Measurements from ENCODE around the gene SLC17A9.

Gene SLC17A9

GRCh38 chr20:62952373-62952967 is at the start of gene SLC17A9:
SLC17A9 (plus strand) TSS chr20:62952709; CDS start chr20:62952831, 122 bp downstream.
- DNase-seq = peak; percentile 85

- no peak for DNase-seq
These were observed 49.4 kb upstream of the SLC17A9 start for GRCh38 chr20:62902926-62903615.

DNA sequence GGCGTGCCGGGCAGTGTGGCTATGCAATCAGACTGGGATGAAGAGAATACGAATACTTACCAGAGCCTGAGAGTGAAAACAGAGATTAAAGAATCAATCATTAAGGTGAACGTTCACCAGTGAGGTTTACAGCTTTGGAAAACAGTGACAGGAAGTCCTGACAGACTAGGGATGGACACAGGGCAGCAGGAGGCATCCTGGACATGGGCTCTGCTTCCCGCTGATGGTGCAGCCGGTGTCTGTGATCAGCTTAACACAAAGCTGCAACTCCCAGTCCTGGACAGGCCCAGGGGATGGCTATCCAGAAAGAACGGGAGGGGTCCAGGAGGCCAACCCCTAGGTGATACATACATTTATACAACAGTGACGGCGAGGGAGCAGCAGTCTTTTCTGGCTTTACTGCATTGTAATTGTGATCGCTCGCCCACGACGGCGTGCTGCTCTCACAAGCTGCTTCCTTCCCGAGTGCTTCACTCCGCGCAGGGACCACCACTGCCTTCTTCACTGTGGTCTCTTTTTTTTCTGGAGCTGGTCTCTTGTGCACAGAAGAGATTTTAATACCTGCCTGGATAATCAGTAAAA is 46.9 kb upstream of the SLC17A9 start:
- no peak for DNase-seq

DNA sequence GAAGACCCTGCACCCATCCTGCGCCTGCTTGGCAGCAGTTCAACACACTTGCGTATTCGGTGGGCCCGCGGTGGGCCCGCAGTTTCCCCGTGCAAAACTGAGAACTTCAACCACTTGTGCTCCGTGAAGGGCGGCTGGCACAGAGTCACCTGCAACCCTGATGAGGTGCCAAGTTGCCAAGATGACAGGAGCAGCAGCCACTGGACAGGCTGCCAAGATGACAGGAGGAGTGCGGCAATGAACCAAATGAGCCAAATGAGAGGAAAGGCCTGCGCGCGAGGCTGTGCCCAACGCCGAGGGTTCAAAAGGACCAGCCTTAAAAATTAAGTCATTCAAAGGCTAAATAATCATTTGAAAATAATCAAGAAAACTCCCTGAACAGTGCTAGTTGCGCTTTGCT is 46.3 kb upstream of the SLC17A9 start:
- DNase-seq = no peak

- no peak for DNase-seq
These were observed 45.7 kb upstream of the SLC17A9 start for GRCh38 chr20:62906647-62907375.

DNA sequence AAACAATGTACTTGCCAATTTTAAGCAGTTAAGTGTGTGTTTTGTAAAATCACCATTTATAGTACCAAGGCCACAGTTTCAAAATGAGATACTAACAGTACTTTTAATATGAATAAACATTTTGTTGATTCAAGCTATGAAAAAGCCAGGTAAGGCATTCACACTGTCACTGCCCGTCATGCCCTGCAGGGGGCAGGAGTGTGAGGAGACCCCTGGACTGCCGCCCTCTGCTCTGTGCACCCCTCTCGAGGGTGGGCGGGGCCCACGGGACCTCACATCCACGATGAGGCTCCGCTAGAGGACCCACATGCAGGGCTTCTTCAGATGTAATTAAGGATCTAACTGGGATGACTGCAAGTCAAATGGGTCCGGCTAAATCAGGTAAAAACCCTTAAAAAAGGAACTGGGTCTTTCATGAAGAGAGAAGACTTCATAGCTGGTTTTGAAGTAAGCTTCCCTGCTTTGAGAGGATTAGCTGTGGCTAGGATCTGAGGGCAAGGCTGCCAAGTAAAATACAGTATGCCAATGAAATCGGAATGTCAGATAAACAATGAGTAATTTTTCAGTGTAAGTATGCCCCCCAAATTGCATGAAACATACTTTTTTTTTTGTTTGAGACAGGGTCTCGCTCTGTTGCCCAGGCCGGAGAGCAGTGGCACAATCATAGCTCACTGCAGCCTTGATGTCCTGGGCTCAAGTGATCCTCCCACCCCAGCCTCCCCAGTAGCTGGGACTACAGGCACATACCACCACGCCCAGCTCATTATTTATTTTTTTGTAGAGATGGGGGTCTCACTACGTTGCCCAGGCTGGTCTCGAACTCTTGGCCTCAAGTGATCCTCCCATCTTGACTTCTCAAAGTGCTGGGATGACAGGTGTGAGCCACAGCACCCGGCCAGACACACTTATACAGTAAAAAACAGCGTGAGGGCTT is 44.9 kb upstream of the SLC17A9 start:
- peak; percentile 65 for DNase-seq

GRCh38 chr20:62908971-62909791 is 43.3 kb upstream of the SLC17A9 start:
- no peak for DNase-seq

DNA sequence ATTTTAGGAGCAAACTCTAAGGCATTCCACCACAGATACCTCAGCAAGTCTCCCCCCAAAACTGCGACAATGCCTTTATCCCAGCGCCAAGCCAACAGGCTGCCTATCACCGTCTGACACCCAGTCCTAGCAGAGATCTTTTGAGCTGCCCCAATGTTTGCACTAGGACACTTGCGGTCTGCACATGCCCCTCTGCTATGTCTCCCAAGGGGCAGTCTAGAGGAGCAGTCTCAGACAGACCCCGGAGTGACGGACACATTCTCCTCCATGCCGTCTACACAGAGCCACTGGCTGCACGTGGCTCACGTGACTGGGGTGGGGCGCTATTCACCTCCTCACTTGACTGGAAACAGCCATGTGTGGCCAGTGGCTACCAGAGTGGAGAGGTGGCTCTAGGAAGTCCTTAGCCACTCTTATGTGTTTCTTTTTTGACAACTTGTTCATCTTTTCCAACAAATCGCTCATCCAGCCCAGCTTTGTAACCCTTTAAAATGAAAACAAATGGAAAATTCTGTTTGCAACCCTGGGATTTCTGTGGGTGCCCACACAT is 42.2 kb upstream of the SLC17A9 start:
- no peak for DNase-seq

- DNase-seq = no peak
These were observed 41.6 kb upstream of the SLC17A9 start for GRCh38 chr20:62910777-62911497.

DNA sequence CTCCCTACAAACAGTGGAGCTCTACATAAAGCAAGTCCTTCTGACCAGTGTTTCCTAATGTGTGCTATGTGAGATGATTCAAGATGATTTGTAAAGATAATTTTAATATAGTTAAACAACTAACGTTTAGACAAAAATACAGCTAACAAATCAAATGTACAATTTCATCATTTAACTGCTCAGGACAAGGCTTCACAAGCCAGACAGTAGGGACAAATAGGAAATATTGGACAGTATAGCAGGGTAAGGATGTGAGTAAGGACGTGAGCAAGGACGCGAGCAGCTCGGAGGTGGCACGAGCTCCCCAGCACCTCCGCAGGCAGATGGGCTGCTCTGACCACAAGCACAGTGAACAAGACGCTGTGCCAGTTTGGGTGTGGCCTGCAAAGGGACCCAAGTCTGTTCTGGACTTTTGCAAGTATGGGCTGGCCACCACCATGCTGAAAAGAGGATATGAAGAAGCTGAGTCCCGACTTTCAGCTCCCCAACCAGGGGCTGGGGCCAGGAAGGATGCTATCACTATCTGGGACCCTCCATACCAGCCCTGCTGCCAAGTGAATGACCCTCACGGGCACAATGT is 40.7 kb upstream of the SLC17A9 start:
- DNase-seq = no peak

GRCh38 chr20:62913043-62913630 is 39.4 kb upstream of the SLC17A9 start:
- no peak for DNase-seq

DNA sequence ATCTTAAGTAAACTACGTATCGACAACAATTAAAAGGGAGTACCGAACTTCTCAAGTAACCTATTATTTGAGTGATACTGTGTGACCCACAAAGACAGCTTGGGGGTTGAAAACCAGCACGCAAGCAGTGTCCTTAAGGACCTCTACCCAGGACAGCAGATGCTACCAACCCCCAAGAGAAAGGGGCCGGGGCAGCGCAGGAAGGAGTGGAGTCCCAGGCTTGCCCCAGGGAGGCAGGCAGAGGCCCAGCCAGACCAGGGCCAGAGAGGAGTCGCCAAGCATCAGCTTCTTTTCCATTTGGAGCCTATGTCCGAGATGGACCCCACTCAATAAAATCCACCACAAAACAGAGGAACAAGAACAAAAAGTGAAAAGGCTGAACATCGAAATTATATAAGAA is 38.1 kb upstream of the SLC17A9 start:
- DNase-seq = no peak

- no peak for DNase-seq
These were observed 37.5 kb upstream of the SLC17A9 start for GRCh38 chr20:62914970-62915457.

DNA sequence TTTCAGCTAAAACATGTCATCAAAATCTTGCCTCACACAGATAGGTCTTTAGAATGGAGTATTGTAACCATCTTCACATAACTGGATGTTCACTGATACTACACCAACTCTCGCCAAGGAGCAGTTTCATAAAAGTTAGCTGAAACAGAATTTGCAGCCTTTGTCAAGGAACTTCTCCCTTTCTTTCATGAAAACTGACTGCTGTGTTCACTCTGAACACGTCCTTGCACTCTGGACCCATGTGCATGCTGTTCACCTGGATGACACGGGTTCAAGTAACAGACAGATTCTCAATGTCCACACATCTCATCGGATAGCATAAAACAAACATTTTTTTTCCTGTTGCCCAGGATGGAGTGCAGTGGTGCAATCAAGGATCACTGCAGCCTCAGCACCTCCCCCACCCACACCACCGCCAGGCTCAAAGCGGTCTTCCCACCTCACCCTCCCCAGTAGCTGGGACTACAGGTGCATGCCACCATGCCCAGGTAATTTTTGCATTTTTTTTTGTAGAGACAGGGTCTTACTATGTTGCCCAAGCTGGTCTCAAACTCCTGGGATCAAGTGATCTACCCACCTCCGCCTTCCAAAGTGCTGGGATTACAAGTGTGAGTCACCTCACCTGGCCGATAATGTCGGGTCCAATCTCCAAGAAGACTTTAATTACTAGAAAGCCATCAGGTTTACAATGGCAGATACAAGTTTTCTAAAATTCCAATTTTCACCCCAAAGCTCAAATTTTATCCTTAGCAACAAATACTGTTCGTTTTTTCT is 35.6 kb upstream of the SLC17A9 start:
- DNase-seq = no peak

DNA sequence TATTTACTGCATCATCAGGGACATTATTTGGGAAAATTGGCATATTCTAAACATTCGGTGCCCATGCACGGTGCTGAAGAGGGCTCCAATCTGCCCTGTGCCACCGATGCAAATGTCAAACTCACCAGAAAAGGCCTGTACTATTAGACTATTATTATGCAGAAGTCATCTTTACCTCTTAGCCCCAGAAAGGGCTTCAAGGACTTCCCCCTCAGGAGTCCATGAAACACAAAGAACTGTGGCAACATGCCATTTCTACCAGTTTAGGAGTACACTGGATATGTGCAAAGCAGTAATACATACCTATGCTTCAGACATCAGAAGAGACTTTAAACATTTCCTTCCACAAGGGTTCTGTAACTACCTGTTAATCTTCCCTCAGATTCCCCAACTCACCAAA is 34.8 kb upstream of the SLC17A9 start:
- no peak for DNase-seq

GRCh38 chr20:62918147-62918546 is 34.4 kb upstream of the SLC17A9 start:
- DNase-seq = peak; percentile 48

- DNase-seq = peak; percentile 68
These were observed 33.7 kb upstream of the SLC17A9 start for GRCh38 chr20:62918831-62919230.

GRCh38 chr20:62920039-62920645 is 32.4 kb upstream of the SLC17A9 start:
- DNase-seq = no peak
